ENCODE measurements around the gene PLPPR3. TPM values are rescaled to one million over a fixed set of nuclear protein-coding genes. Genes with fewer than 3 reads are reported as not detected.

PLPPR3 gene
- total RNA-seq, 2 experiments from 2014 or later, result not detected

DNA sequence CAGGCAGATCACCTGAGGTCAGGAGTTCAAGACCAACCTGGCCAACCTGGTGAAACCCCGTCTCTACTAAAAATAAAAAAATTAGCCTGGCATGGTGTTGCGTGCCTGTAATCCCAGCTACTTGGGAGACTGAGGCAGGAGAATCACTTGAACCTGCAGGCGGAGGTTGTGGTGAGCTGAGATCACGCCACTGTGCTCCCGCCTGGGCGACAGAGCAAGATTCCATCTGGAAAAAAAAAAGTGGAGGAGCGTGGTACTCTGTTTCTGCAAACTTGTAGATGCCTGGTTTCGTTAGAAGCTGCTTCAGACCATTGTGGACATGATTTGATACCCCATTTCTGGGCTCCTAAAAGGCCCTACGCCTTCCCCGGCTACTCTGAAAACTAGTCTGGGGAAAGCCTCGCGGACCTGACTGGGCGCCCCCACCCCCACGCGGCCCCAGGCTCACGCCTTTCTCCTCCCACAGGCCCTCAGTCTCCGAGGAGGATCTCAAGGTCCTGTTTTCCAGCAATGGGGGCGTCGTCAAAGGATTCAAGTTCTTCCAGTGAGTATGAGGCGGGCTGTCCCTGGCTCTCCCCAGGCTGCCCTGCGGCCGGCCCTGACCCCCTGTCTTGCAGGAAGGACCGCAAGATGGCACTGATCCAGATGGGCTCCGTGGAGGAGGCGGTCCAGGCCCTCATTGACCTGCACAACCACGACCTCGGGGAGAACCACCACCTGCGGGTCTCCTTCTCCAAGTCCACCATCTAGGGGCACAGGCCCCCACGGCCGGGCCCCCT, 11.5 kb downstream of the PLPPR3 start:
- Mint-ChIP-seq H3K4me1 (peaks cover 2% of the 10 kb centered on the region), H3K4me3 (no peak overlapping the region), H3K27ac (no peak overlapping the region), H3K27me3 (peaks cover 3% of the 10 kb centered on the region), H3K36me3 (peaks cover 47% of the 10 kb centered on the region), H3K9me3 (no peaks in the 10 kb centered on the region)
- no peak for DNase-seq

DNA sequence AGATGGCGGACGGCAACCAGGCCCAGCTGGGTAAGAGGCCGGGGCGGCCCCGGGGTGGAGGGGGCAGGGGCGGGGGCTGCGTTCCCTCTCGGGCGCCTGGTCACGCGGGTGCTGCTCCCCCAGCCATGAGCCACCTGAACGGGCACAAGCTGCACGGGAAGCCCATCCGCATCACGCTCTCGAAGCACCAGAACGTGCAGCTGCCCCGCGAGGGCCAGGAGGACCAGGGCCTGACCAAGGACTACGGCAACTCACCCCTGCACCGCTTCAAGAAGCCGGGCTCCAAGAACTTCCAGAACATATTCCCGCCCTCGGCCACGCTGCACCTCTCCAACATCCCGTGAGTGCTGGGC, 13.4 kb downstream of the PLPPR3 start:
- H3K27me3 Mint-ChIP-seq, result no peaks in the 10 kb centered on the region
- peaks cover 43% of the 10 kb centered on the region for H3K36me3 Mint-ChIP-seq
- DNase-seq, result no peak
- H3K27ac Mint-ChIP-seq, result no peak overlapping the region
- H3K4me3 Mint-ChIP-seq, result no peak overlapping the region
- no peaks in the 10 kb centered on the region for H3K9me3 Mint-ChIP-seq
- H3K4me1 Mint-ChIP-seq, result no peaks in the 10 kb centered on the region

DNA sequence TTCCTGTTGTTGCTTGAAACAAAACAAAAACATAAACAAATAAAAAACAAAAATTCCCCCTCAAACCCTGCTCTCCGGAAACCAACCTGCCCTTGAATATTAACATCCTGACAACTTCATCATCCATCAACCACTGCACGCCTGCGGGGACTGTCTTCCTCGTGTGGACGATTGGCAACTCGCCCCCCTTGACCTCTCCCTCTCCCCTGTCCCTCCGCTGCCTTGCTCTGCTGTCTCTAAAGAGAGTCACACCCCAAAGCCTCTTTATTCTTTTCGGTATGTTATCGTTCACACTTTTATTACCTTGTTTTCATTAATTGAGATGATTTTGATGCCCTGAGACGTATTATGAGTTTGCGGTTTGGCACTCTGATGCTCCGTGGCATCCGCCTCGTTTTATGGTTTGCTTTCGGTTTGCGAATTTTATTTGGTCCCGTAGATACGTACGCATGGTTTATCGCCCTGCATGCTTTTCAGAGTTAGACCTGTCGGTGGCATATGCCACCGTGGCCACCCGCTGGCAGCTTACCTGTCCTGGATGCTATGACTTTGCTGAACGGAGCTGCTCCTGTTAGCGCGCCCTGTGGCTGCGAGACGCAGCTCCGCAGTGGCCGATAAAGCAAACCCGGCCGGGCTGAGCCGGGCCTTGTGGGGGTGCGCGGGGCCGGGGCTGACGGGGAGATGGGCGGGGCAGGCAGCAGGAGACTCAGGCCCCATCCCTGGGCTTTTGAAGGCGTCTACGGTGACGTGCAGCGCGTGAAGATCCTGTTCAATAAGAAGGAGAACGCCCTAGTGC, 13.9 kb downstream of the PLPPR3 start:
- no peaks in the 10 kb centered on the region for H3K27me3 Mint-ChIP-seq
- peaks cover 43% of the 10 kb centered on the region for H3K36me3 Mint-ChIP-seq
- peaks cover 3% of the 10 kb centered on the region for H3K4me1 Mint-ChIP-seq
- H3K9me3 Mint-ChIP-seq, result no peaks in the 10 kb centered on the region
- DNase-seq, result no peak
- H3K27ac Mint-ChIP-seq, result peak overlapping the region; percentile 26
- H3K4me3 Mint-ChIP-seq, result no peak overlapping the region

DNA sequence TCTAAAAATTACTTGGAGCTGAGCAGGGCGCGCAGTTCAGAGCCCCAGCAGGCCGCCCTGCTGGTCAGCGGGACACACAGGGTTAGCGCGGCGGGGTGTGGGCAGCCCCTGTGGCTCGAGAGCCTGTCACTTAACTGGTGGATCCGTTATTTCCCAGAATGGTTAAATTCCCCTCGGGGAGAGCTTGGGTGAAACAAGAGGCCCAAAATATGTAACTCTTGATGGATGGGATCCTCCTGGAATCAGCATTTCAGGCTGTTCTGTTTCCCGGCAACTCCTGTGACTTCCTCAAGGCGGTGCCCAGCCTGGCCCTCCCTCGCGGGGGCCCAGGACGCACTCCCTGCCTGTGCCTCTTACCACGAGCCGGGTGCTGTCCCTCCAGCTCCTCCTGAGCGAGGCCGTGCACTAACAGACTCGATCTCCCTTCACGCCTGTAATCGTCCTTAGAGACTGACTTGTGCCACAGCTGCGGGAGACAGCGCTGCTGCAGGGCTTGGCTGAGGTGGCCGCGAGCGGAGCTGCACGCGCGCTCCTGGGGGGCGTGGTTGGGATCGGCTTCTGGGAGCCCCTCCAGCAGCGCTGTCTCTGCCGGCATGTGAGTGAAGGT, 14.8 kb downstream of the PLPPR3 start:
- peaks cover 47% of the 10 kb centered on the region for H3K36me3 Mint-ChIP-seq
- H3K4me1 Mint-ChIP-seq, result peaks cover 9% of the 10 kb centered on the region
- DNase-seq, result no peak
- H3K4me3 Mint-ChIP-seq, result no peak overlapping the region
- H3K9me3 Mint-ChIP-seq, result no peaks in the 10 kb centered on the region
- no peaks in the 10 kb centered on the region for H3K27me3 Mint-ChIP-seq
- peak overlapping the region; percentile 26 for H3K27ac Mint-ChIP-seq

DNA sequence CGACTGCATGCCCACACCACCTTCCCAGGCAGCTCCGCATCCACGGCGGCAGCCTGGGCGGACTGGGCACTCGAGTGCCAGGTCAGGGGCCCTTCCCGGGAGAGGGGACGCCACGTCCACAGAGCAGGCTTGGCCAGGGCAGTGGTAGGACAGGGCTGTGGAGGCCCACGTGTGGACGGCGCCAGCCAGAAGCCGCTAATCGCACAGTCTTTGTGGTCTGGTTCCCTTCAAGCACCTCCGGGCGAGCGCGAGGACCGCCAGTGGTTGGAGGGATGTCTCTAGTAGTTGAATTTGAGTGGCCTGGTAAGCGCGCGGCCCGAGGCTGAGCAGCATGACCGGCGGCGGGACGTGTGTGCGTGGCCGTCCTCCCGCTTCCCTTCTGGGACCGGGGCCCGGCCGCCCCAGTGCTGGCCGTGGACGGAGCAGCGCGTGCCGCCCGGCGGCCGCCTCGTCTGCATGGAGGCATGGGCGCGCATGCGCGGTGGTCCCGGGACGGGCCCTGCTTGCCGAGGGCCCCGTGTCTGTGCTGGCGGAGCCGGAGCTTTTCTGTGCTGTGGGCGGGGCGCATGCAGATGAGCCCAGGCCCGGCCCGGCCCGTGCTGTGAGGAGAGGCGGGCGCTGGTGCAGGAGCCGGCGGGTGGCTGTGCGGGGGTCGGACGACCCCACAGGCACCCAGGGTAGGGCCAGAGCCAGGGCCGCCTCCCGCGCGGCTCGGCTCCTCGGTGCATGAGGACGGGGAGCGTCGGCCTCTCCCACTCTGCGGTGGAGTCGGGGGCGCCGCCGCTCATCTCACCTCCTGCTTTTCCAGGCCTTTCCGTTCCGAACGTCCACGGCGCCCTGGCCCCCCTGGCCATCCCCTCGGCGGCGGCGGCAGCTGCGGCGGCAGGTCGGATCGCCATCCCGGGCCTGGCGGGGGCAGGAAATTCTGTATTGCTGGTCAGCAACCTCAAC, 15.9 kb downstream of the PLPPR3 start:
- peaks cover 50% of the 10 kb centered on the region for H3K36me3 Mint-ChIP-seq
- no peak overlapping the region for H3K27ac Mint-ChIP-seq
- no peaks in the 10 kb centered on the region for H3K27me3 Mint-ChIP-seq
- peaks cover 16% of the 10 kb centered on the region for H3K4me1 Mint-ChIP-seq
- H3K9me3 Mint-ChIP-seq, result no peaks in the 10 kb centered on the region
- no peak for DNase-seq
- H3K4me3 Mint-ChIP-seq, result no peak overlapping the region

DNA sequence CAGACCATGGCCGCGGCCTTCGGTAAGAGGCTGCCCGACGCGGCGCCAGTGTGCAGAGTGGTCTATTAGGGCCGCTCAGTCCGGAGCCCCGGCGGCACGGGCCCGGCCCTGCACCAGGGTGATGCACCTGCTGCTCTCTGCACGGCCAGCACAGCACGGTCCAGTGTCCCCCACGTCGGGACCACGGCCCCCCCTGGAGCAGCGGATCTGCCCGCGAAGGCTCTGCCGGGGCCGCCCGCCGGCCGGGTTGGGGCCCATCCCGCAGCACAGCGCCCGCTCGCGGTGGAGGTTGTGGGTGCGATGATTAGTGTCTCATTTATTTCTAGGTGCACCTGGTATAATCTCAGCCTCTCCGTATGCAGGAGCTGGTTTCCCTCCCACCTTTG, 16.6 kb downstream of the PLPPR3 start:
- DNase-seq, result peak; percentile 22
- no peaks in the 10 kb centered on the region for H3K27me3 Mint-ChIP-seq
- H3K4me1 Mint-ChIP-seq, result peaks cover 22% of the 10 kb centered on the region
- no peak overlapping the region for H3K4me3 Mint-ChIP-seq
- H3K36me3 Mint-ChIP-seq, result peaks cover 52% of the 10 kb centered on the region
- H3K27ac Mint-ChIP-seq, result no peak overlapping the region
- H3K9me3 Mint-ChIP-seq, result no peaks in the 10 kb centered on the region

DNA sequence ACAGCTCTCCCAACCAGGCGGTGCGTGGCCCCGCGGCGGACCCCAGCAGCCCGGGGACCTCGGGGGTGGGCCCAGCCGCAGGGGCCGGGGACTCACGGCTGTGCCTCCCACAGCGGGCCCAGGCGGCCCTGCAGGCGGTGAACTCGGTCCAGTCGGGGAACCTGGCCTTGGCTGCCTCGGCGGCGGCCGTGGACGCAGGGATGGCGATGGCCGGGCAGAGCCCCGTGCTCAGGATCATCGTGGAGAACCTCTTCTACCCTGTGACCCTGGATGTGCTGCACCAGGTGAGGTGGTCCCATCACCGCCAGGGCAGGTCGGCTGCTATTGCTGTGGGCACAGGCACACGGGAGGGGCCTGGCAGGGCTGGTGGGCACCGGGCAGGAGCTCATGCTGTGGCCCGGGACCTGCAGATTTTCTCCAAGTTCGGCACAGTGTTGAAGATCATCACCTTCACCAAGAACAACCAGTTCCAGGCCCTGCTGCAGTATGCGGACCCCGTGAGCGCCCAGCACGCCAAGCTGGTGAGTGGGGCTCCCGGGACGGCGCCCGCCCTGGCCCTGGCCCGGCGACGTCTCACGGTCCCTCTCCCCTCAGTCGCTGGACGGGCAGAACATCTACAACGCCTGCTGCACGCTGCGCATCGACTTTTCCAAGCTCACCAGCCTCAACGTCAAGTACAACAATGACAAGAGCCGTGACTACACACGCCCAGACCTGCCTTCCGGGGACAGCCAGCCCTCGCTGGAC, 17.2 kb downstream of the PLPPR3 start:
- no peaks in the 10 kb centered on the region for H3K27me3 Mint-ChIP-seq
- no peak overlapping the region for H3K27ac Mint-ChIP-seq
- peaks cover 27% of the 10 kb centered on the region for H3K4me1 Mint-ChIP-seq
- peaks cover 54% of the 10 kb centered on the region for H3K36me3 Mint-ChIP-seq
- H3K4me3 Mint-ChIP-seq, result no peak overlapping the region
- H3K9me3 Mint-ChIP-seq, result no peaks in the 10 kb centered on the region
- DNase-seq, result no peak

DNA sequence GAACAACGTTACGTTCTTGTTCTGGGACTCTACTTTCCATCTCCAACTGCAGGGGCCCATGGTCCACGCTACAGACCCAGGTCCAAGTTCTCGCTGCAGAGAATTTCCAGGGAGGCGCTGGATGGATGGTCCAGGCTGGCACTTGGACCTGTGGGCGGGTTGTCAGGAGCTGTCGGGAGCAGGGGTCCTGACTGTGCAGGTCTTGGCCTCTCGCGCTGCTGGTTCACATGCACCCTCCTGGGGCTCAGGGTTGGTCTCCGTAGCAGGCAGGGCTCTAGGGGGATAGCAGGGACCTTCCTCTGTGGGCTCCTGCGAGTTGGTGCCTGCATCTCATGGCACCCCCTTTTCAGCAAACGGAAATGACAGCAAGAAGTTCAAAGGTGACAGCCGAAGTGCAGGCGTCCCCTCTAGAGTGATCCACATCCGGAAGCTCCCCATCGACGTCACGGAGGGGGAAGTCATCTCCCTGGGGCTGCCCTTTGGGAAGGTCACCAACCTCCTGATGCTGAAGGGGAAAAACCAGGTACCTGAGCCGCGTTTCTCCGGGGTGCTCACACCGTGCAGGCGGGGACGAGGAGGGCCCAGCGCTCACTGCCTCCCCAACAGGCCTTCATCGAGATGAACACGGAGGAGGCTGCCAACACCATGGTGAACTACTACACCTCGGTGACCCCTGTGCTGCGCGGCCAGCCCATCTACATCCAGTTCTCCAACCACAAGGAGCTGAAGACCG, 17.9 kb downstream of the PLPPR3 start:
- H3K27ac Mint-ChIP-seq, result peak overlapping the region; percentile 12
- peaks cover 28% of the 10 kb centered on the region for H3K4me1 Mint-ChIP-seq
- H3K9me3 Mint-ChIP-seq, result no peaks in the 10 kb centered on the region
- H3K4me3 Mint-ChIP-seq, result no peak overlapping the region
- peaks cover 59% of the 10 kb centered on the region for H3K36me3 Mint-ChIP-seq
- no peaks in the 10 kb centered on the region for H3K27me3 Mint-ChIP-seq
- no peak for DNase-seq

DNA sequence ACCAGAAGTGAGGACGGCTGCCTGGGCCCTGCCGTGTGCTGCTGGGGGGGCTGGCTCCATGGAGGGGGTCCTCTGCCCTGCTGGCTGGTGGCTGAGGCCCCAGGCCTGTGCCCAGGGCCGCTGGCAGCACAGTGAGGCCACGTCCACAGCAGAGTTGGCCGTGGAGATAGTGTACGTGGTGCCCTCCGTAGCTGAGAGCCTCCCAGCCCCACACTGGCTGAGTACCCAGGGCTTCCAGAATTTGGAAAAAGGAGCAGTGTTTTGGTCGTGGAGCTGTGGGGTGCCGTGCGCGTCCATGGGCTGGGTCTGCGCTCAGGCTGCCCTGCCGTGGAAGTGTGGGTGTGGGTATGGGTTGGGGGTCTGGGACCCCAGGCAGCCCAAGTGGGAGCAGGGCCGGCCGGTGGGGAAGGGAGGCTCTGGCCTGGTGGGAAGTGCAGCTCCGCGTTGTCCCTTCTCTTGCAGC, 18.6 kb downstream of the PLPPR3 start:
- Mint-ChIP-seq H3K4me3 (peak overlapping the region; percentile 79), H3K4me1 (peaks cover 28% of the 10 kb centered on the region), H3K9me3 (no peaks in the 10 kb centered on the region), H3K27ac (peak overlapping the region; percentile 63), H3K27me3 (no peaks in the 10 kb centered on the region), H3K36me3 (peaks cover 64% of the 10 kb centered on the region)
- DNase-seq, result no peak

DNA sequence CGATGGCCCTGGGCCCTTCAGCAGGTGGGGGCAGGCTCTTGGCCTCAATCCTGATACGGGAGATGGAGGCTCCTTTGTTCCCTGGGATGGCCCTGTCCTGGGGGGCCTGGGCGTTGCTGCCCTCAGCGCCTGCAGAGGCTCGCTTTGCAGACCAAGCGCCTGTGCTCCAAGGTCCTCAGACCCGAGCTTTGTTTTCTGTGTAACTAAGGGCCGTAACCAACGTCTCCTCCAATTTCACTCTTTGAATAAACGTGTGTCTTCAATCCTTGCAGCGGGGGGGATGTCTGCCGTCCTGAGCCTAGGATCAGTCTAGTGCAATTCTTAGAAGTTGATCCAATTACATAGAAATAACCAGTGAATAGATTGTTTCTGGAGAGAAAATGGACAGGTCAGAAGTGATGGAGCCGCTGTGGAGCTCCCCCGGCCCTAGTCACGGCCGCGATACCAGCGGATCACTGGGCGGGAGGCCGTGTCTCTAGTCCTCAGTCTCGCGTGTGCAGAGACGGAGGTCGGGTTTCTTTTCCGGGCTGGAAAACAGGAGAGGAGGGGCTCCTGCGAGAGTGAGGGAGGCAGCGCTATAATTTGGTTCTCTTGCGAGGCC, 19.2 kb downstream of the PLPPR3 start:
- no peak for DNase-seq
- Mint-ChIP-seq H3K27me3 (no peaks in the 10 kb centered on the region), H3K4me3 (peak overlapping the region; percentile 79), H3K36me3 (peaks cover 59% of the 10 kb centered on the region), H3K4me1 (peaks cover 28% of the 10 kb centered on the region), H3K27ac (peak overlapping the region; percentile 78), H3K9me3 (no peaks in the 10 kb centered on the region)

DNA sequence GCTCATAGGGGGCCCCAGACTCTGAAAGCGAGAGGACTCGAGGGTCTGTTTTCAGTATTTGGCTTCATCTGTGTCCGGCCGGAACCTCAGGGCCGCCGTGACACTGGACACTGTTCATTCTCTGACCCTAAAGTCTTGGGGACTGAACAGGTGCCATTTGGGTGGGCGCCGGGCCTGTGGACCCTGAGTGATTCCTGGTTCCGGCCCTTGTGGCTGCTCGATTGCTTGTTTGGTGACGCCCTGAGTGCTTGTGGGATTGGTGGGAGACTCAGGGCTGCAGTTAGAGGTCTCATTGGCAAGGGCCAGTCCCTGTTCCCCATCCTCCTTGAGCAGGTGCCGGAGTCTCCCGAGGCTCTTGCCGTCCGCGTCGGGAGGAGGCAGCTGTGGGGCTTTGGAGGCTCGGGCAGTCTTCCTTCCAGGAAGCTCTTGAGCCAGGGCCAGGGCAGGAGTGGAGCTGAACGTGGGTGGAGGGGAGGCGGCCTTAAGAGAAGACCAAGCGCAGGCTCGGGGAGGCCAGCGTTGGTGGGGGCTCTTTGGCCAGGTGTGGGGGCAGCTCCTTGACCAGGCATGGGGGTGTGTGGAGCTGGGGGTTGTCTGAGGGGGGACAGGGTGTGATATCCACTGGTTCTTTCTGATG, 19.8 kb downstream of the PLPPR3 start:
- Mint-ChIP-seq H3K4me3 (peak overlapping the region; percentile 79), H3K9me3 (no peaks in the 10 kb centered on the region), H3K27me3 (no peaks in the 10 kb centered on the region), H3K36me3 (peaks cover 53% of the 10 kb centered on the region), H3K27ac (peak overlapping the region; percentile 84), H3K4me1 (peaks cover 28% of the 10 kb centered on the region)
- DNase-seq, result no peak

DNA sequence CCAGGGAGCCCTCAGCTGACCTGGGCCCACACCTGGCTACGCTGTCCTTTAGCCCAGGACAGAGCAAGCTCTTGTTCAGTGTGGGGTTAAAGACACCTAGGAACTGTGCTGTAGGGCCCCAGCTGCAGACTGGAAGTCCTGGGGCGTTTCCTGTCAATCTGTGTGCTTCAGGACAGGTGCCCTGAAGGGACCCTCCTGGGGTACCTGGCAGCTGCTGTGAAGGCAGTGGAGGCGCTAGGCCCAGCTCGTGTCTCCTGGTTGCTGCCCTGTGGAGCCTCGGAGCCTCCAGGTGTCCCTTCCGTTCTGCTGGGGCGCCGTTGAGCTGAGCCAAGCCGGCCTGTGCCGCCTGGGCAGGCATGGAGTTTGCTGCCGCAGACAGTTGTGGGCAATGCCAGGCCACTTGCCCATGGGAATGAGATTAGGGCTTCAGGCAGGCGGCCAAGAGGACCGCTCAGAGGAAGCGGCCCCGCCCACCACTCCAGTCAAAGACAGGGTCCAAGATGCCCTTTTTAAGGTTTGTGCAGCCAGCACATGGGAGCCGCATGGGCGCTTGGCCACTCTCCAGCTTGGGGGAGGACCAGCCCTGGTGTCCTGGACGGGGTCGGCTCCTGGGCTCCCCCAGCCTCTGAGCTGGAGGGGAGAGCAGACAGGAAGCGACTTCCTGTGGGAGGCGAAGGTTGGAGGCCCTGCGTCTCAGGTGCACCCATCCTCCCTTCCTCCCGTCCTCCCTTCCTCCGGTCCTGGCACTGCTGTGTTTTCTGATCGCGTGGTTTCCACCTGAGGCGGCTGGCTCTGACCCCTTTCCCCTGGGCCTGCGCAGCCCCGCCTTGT, 20.5 kb downstream of the PLPPR3 start:
- H3K9me3 Mint-ChIP-seq, result no peaks in the 10 kb centered on the region
- peak overlapping the region; percentile 84 for H3K27ac Mint-ChIP-seq
- H3K27me3 Mint-ChIP-seq, result no peaks in the 10 kb centered on the region
- peaks cover 50% of the 10 kb centered on the region for H3K36me3 Mint-ChIP-seq
- peaks cover 30% of the 10 kb centered on the region for H3K4me1 Mint-ChIP-seq
- peak overlapping the region; percentile 79 for H3K4me3 Mint-ChIP-seq
- DNase-seq, result no peak

Data from activated naive CD8-positive, alpha-beta T cell treated with anti-CD3 and anti-CD28 coated beads for 36 hours (primary cell).